NCI-H2227 treated with DMSO at 0.1 percent for 48 hours (cell line): Measurements from ENCODE around the gene ADI1.

Source experiments
- DNase-seq: peaks from one replicate; lab custom pipeline; 2025; lab: John Stamatoyannopoulos, UW

ADI1 gene

GRCh38 chr2:3480352-3481010, 38.9 kb downstream of the ADI1 start:
- no peak for DNase-seq

DNA sequence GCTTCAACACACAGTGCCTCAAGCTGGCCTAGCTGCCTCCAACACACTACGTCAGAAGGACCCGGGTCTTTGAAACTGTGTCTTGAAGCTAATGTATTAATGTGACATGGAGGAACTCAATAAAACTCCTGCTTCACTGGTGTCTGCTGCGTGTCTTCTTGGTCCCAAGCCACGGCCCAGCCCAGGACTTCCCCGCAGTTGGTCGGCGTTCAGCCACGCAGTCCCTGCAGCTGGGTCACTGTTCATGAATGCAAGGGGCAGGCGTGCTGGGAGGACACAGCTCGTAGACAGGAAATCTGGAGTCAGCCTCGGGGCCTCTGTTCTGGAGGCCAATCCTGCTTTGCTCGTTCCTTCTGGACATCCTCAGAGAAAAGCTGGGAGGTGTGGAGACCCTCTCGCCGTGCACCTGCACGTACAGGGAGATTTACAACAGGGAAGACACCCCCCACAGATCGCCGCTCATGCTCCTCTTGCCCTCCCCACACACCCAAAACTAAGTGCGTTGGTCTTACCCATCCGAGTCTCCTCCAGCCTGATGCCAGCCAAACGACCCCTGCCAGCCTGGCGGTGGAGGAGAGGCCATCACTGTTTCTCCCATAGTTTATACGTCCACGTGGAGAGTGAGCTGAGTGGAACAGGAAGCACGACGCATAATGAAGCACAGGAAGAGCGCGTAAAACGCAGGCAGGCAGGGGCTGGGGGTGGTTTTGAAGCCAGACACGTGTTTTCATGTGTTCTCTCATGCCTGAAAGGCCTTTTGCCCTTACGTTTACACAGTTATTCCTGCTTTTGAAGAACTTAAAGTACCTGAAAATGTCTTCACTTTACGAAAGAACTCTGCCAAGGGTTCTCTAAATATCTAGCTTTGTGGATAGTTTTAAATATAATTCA, 39.7 kb downstream of the ADI1 start:
- no peak for DNase-seq

GRCh38 chr2:3478846-3479385, 40.4 kb downstream of the ADI1 start:
- no peak for DNase-seq

DNA sequence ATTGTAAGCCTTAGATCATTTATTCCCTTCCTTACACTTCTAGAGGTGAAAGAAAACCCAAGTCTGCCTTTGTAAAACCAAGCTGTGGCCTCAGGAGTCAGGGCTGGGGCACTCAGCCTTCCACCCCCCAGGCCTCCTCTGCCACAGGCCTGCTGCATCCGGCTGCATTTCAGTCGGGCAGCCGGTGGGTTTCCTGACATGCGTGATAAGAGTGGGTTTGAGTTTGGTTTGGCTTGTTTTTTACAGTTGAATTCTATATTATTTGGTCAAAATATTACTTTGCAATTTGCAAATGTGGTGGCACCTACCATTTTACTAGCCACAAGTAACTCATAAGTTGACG, 42.4 kb downstream of the ADI1 start:
- DNase-seq = no peak

- no peak for DNase-seq
Measured at GRCh38 chr2:3476321-3476984, 42.9 kb downstream of the ADI1 start.

- DNase-seq = no peak
Measured at GRCh38 chr2:3475771-3476170, 43.6 kb downstream of the ADI1 start.

DNA sequence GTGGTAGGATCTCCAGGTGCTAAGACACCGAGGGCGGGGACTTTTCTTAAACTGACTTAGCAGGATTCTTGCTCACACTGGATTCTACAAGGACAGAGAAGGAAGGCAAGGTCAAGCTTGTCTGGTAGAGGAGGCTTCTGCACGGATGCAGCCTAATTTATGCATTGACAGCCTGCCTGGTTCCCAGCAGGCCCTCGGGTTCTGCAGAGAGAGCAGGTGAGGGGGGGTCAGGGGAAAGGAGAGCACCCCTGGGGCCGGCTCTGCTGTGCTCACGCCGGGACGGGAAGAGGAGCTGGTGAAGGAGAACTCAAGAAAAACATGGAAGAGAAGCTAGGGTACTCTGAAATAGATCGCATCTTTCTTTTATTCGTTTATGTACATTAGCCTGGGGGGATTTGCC, 46.4 kb downstream of the ADI1 start:
- DNase-seq = no peak

DNA sequence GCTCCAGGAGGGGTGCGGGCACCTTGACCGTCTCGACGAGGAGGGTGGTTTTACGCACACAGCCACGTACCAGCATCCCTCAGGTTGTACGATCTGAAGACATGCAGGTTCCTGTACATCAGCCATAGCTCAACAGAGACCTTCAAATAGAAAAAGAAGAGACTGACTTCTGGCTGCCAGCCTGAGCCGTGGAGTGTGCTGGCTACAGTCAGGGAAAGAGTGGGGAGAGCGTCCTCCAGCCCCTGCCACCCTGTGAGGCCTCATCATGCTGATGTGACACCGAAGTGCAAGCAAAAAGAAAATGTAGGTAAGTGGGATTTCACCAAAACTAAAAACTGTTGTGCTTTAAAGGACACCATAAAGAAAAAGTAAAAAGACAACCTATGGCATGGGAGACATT, 47.0 kb downstream of the ADI1 start:
- DNase-seq = no peak

- DNase-seq = no peak
Measured at GRCh38 chr2:3470856-3471737, 48.2 kb downstream of the ADI1 start.

DNA sequence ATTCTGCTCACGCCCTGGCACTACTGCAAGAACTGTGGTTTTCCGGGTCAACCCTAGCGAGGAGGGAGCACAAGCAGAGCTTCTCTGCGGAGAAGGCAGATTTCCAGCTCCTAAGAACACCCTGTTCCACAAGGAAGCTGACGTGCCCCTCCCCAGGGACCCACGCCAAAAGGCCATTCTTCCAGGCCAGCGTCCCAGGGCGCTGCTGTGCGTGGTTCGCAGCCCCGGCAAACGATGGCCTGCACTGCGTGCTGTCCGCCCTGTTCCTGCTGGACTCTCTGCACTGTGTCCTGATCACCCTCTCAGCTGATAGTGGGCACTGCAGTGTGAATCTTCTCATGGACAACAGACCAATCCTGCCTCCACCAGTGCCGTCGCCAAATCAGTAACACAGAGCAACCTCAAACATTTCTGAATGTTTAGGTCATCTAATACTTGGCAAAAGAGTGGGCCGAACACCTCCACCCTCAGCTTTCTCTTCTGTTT, 49.1 kb downstream of the ADI1 start:
- DNase-seq = no peak

GRCh38 chr2:3469486-3469885, 49.8 kb downstream of the ADI1 start:
- no peak for DNase-seq

GRCh38 chr2:3468296-3468988, 50.9 kb downstream of the ADI1 start:
- DNase-seq = no peak

- DNase-seq = no peak
Measured at GRCh38 chr2:3467654-3468053, 51.7 kb downstream of the ADI1 start.

DNA sequence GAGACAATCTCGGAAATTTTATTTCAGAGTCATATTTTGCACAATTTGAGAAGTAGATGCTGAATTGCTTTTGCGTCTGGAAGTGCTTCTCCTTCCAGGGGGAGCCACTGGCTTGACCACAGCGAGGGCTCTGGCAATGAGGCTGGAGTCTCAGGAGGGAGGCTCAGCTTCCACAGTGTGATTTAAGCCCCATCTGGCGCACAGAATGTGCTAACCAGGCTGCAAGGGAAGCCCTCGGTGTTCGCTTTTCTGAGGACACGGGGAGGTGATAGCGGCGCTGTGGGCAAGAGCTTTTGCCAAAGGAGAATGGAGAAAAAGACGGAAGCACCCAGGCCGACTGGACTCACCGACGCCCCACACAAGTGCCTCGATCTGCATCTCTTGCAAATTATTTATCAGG, 52.4 kb downstream of the ADI1 start:
- no peak for DNase-seq

DNA sequence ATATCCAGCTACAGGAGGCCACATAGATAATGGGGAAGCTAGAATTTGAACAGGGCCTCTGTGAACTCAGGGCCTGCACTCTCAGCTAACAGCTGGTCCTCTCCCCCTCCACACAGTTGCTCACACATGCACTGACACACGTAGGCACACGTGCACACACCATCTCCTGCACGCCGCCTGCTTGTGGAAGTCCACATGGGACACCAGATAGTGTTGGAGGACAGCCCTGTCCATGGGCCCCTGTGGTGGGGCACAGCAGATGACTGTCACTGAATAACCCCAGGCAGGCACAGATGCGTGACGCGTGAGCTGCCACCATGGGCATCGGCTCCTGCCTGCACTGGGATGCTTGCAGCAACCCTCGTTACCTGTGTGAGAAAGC, 52.9 kb downstream of the ADI1 start:
- DNase-seq = no peak

- DNase-seq = no peak
Measured at GRCh38 chr2:3465844-3466481, 53.4 kb downstream of the ADI1 start.

GRCh38 chr2:3465328-3465727, 54.0 kb downstream of the ADI1 start:
- DNase-seq = no peak

- DNase-seq = no peak
Measured at GRCh38 chr2:3464401-3465005, 54.8 kb downstream of the ADI1 start.

DNA sequence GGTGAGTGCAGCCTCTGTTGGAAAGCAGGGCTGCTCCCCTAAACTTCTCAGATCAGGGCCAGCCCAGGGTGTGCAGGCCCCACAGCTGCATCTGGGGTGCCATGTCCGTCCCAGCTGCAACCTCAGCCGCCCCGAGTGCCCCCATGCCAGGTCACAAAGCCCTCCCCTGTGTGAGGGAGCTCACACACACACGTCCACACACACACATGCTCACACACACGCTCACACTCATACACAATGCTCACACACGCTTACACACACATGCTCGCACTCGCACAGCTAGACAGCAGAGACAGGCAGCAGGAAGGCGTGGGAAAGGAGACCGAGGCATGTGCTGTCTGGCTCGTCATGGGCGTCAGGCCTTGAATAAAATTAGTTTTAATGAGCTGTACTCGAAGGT, 55.4 kb downstream of the ADI1 start:
- no peak for DNase-seq

DNA sequence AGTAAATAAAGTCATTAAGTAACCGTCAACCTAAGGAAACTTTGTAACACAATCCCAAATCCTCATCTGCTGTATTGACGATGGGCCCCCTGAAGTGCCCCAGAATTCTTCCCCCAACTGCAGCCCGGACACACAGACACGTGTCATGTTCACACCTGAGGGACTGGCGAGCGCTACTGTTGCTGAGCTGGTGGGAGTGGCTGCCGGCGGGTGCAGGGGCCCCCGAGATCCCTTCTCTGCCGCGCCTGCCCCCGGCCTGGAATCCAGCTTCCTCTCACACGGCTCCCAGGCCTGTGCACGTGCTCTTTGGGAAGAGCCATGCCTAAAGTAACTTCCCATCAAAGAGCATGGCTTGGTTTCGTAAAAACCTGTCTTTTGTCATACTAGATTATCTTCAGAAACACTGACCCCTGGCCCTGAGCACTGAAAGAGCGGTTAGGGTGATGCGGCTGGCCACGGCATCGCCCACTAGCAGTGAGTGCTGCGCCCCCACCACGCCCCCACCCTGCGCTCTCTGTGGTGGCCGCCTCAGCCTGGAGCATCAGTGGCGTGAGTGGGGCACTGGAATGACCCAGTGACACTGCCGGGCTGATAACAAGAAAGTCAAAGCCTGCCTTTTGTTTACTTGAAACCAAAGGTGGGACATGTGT, 56.0 kb downstream of the ADI1 start:
- no peak for DNase-seq
